ENCODE results near the gene NFIA. TPM values are rescaled to one million over a fixed set of nuclear protein-coding genes. Genes with fewer than 3 reads are reported as not detected.

Gene NFIA
- total and polyA plus RNA-seq, 2 of the 13 experiments (the other 11 are each of a cell fraction or from before 2014, with no cell fraction given): 14.7 to 28.5 TPM

DNA sequence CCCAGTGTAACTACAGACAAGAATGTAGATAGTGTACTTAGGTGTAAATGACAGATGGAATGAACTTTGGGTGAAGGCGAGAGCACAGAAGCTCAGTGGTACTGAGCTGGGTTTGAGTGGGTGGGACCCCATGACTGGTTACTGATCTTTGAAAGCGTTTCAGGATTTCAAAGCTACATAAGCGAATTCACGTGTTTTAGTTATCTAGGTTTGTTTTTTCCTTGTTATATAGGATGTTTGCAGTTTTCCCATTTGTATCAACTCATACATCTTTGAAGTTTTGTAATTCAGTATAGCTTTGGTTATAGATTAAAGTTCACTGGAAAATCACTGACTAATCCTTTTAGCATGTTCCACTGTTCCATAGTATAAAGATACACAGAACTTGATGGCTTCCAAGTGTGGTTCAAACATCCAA, 182.5 kb downstream of the NFIA start (continued):
- TF ChIP-seq ASH2L (IDR thresholded peaks at IDR 0.05; ENCODE audit: insufficient read length, low read depth, low read length) (peak; percentile 20), ERF (CRISPR knock-in tag; IDR thresholded peaks at IDR 0.05) (peak; percentile 54; the same call in 1 of the 2 replicates), ZNF232 (CRISPR knock-in tag; IDR thresholded peaks at IDR 0.05; ENCODE audit: borderline replicate concordance) (no peak), SP2 (CRISPR knock-in tag; IDR thresholded peaks at IDR 0.05) (no peak), SIX4 (CRISPR knock-in tag; IDR thresholded peaks at IDR 0.05) (peak; percentile 38; the same call in 1 of the 2 replicates), ZNF263 (CRISPR knock-in tag; IDR thresholded peaks at IDR 0.05) (no peak), CREM (IDR thresholded peaks at IDR 0.05) (peak; percentile 67), CREM (CRISPR knock-in tag; IDR thresholded peaks at IDR 0.05) (no peak), ZBTB25 (CRISPR knock-in tag; IDR thresholded peaks at IDR 0.05) (0 out of 2 replicates have a peak, but pooled peaks have one; percentile 20), MNT (IDR thresholded peaks at IDR 0.05) (0 out of 2 replicates have a peak, but pooled peaks have one; percentile 4), FOXP1 (IDR thresholded peaks at IDR 0.05) (no peak), FOXP1 (CRISPR knock-in tag; IDR thresholded peaks at IDR 0.05) (peak; percentile 84), ZNF335 (CRISPR knock-in tag; IDR thresholded peaks at IDR 0.05) (no peak), SOX6 (IDR thresholded peaks at IDR 0.05) (no peak), SOX6 (CRISPR knock-in tag; IDR thresholded peaks at IDR 0.05) (peak; percentile 85), ZMYM4 (CRISPR knock-in tag; IDR thresholded peaks at IDR 0.05) (peak; percentile 57; the same call in 1 of the 2 replicates), ZNF563 (CRISPR knock-in tag; IDR thresholded peaks at IDR 0.05) (no peak), ZFP1 (CRISPR knock-in tag; IDR thresholded peaks at IDR 0.05) (0 out of 2 replicates have a peak, but pooled peaks have one; percentile 28), ELF4 (CRISPR knock-in tag; IDR thresholded peaks at IDR 0.05; ENCODE audit: borderline replicate concordance) (0 out of 2 replicates have a peak, but pooled peaks have one; percentile 47)
- TF ChIP-seq, protein P1, sequence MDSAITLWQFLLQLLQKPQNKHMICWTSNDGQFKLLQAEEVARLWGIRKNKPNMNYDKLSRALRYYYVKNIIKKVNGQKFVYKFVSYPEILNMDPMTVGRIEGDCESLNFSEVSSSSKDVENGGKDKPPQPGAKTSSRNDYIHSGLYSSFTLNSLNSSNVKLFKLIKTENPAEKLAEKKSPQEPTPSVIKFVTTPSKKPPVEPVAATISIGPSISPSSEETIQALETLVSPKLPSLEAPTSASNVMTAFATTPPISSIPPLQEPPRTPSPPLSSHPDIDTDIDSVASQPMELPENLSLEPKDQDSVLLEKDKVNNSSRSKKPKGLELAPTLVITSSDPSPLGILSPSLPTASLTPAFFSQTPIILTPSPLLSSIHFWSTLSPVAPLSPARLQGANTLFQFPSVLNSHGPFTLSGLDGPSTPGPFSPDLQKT (CRISPR knock-in tag; IDR thresholded peaks at IDR 0.05; ENCODE audit: borderline replicate concordance): no peak
- TF ChIP-seq, protein P2, sequence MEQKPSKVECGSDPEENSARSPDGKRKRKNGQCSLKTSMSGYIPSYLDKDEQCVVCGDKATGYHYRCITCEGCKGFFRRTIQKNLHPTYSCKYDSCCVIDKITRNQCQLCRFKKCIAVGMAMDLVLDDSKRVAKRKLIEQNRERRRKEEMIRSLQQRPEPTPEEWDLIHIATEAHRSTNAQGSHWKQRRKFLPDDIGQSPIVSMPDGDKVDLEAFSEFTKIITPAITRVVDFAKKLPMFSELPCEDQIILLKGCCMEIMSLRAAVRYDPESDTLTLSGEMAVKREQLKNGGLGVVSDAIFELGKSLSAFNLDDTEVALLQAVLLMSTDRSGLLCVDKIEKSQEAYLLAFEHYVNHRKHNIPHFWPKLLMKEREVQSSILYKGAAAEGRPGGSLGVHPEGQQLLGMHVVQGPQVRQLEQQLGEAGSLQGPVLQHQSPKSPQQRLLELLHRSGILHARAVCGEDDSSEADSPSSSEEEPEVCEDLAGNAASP (CRISPR knock-in tag; IDR thresholded peaks at IDR 0.05; ENCODE audit: borderline replicate concordance): peak; percentile 51; the same call in 1 of the 2 replicates
- TF ChIP-seq, protein P3, sequence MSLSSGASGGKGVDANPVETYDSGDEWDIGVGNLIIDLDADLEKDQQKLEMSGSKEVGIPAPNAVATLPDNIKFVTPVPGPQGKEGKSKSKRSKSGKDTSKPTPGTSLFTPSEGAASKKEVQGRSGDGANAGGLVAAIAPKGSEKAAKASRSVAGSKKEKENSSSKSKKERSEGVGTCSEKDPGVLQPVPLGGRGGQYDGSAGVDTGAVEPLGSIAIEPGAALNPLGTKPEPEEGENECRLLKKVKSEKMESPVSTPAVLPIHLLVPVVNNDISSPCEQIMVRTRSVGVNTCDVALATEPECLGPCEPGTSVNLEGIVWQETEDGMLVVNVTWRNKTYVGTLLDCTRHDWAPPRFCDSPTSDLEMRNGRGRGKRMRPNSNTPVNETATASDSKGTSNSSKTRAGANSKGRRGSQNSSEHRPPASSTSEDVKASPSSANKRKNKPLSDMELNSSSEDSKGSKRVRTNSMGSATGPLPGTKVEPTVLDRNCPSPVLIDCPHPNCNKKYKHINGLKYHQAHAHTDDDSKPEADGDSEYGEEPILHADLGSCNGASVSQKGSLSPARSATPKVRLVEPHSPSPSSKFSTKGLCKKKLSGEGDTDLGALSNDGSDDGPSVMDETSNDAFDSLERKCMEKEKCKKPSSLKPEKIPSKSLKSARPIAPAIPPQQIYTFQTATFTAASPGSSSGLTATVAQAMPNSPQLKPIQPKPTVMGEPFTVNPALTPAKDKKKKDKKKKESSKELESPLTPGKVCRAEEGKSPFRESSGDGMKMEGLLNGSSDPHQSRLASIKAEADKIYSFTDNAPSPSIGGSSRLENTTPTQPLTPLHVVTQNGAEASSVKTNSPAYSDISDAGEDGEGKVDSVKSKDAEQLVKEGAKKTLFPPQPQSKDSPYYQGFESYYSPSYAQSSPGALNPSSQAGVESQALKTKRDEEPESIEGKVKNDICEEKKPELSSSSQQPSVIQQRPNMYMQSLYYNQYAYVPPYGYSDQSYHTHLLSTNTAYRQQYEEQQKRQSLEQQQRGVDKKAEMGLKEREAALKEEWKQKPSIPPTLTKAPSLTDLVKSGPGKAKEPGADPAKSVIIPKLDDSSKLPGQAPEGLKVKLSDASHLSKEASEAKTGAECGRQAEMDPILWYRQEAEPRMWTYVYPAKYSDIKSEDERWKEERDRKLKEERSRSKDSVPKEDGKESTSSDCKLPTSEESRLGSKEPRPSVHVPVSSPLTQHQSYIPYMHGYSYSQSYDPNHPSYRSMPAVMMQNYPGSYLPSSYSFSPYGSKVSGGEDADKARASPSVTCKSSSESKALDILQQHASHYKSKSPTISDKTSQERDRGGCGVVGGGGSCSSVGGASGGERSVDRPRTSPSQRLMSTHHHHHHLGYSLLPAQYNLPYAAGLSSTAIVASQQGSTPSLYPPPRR (CRISPR knock-in tag; IDR thresholded peaks at IDR 0.05; ENCODE audit: borderline replicate concordance): peak; percentile 79; the same call in 1 of the 2 replicates
